ENCODE measurements around the gene GRM5.

DNA sequence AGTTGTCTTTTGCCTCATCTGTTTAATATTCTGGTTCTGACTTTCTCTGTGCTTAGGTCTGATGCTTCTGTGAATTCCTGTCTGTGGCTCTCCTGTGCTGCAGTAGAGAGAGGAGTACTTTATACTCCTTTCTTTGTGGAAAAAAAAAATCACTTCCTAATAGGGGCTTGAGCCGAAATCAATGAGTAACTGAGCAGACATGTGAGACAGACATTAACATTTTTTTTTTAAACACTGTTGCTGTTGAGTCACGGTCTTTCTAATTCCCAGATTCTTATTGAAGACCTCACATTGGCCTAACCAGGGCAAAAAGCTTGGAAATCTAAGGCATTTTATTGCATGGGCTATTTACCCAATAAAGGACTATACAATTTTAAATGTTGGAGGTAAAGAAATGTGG, 86.1 kb downstream of the GRM5 start:
- TF ChIP-seq, protein P1, sequence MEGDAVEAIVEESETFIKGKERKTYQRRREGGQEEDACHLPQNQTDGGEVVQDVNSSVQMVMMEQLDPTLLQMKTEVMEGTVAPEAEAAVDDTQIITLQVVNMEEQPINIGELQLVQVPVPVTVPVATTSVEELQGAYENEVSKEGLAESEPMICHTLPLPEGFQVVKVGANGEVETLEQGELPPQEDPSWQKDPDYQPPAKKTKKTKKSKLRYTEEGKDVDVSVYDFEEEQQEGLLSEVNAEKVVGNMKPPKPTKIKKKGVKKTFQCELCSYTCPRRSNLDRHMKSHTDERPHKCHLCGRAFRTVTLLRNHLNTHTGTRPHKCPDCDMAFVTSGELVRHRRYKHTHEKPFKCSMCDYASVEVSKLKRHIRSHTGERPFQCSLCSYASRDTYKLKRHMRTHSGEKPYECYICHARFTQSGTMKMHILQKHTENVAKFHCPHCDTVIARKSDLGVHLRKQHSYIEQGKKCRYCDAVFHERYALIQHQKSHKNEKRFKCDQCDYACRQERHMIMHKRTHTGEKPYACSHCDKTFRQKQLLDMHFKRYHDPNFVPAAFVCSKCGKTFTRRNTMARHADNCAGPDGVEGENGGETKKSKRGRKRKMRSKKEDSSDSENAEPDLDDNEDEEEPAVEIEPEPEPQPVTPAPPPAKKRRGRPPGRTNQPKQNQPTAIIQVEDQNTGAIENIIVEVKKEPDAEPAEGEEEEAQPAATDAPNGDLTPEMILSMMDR (IDR thresholded peaks at IDR 0.05): no peak
- no peak for TF ChIP-seq POLR2A (IDR thresholded peaks at IDR 0.05)
